RWPE2 (cell line): ENCODE results near the gene SETBP1.
A peak's percentile ranks its signal among the peaks of the same experiment; 100 is the strongest.

Source experiments
- ATAC-seq: fragments of 200-7000 bp; cut with Tn5 transposase; 3 replicates; pipeline ENCODE4 v1.9.1; 2021; ENCODE audit warnings: low read depth
- DNase-seq: peaks from one replicate; pipeline ENCODE4 v3.0.0-alpha.2; 2020; ENCODE audit warnings: low spot score
- H3K27ac ChIP-seq: fragments of 450-650 bp; 2 replicates; pipeline ENCODE4 v1.5.1; 2017; ENCODE audit warnings: mild to moderate bottlenecking; ENCODE audit not compliant: poor library complexity, severe bottlenecking
- H3K27me3 ChIP-seq: fragments of 250-450 bp; sonication (Bioruptor Pico); 2 replicates; pipeline ENCODE4 v1.5.1; 2021; ENCODE audit warnings: mild to moderate bottlenecking, moderate library complexity; ENCODE audit not compliant: insufficient read depth, poor library complexity, severe bottlenecking
- H3K36me3 ChIP-seq: fragments of 250-450 bp; sonication (Bioruptor Pico); 2 replicates; pipeline ENCODE4 v1.5.1; 2020; ENCODE audit warnings: low read depth, mild to moderate bottlenecking, moderate library complexity
- H3K4me1 ChIP-seq: fragments of 250-450 bp; sonication (Bioruptor Pico); 2 replicates; pipeline ENCODE4 v1.5.1; 2021; ENCODE audit warnings: mild to moderate bottlenecking, moderate library complexity; ENCODE audit not compliant: insufficient read depth, poor library complexity, severe bottlenecking
- H3K4me3 ChIP-seq: fragments of 250-450 bp; sonication (Bioruptor Pico); 2 replicates; pipeline ENCODE4 v1.5.1; 2021; ENCODE audit warnings: mild to moderate bottlenecking, moderate library complexity; ENCODE audit not compliant: severe bottlenecking
- H3K9me3 ChIP-seq: fragments of 250-450 bp; sonication (Bioruptor Pico); 2 replicates; pipeline ENCODE4 v1.5.1; 2021; ENCODE audit warnings: mild to moderate bottlenecking, moderate library complexity; ENCODE audit not compliant: severe bottlenecking
- CTCF ChIP-seq: fragments of 450-650 bp; IDR thresholded peaks from one replicate; pipeline ENCODE4 v1.5.1; 2017; ENCODE audit warnings: mild to moderate bottlenecking, moderate library complexity; ENCODE audit not compliant: poor library complexity, severe bottlenecking

SETBP1 gene

GRCh38 chr18:44889111-44889510, 208.4 kb downstream of the SETBP1 start:
- no peak overlapping the region for H3K4me3 ChIP-seq
- no peak for DNase-seq
- ATAC-seq: no peak
- no peak overlapping the region for H3K27ac ChIP-seq
- H3K27me3 ChIP-seq: no peaks in the 10 kb centered on the region
- TF ChIP-seq CTCF: no peak
- no peaks in the 10 kb centered on the region for H3K9me3 ChIP-seq
- H3K36me3 ChIP-seq: no peaks in the 10 kb centered on the region
- H3K4me1 ChIP-seq: peaks cover 4% of the 10 kb centered on the region

- TF ChIP-seq CTCF: no peak
- H3K4me1 ChIP-seq: peaks cover 5% of the 10 kb centered on the region
- ATAC-seq (no peak), DNase-seq (no peak)
- no peak overlapping the region for H3K27ac ChIP-seq
- no peaks in the 10 kb centered on the region for H3K9me3 ChIP-seq
- no peaks in the 10 kb centered on the region for H3K27me3 ChIP-seq
- H3K36me3 ChIP-seq: no peaks in the 10 kb centered on the region
- H3K4me3 ChIP-seq: no peak overlapping the region
Measured at GRCh38 chr18:44893045-44893706, 212.5 kb downstream of the SETBP1 start.

GRCh38 chr18:44893966-44894365, 213.3 kb downstream of the SETBP1 start:
- H3K4me1 ChIP-seq: peaks cover 10% of the 10 kb centered on the region
- H3K9me3 ChIP-seq: no peaks in the 10 kb centered on the region
- H3K36me3 ChIP-seq: no peaks in the 10 kb centered on the region
- H3K27ac ChIP-seq: no peak overlapping the region
- no peak overlapping the region for H3K4me3 ChIP-seq
- no peak for DNase-seq
- no peak for ATAC-seq
- H3K27me3 ChIP-seq: no peaks in the 10 kb centered on the region
- TF ChIP-seq CTCF: no peak

DNA sequence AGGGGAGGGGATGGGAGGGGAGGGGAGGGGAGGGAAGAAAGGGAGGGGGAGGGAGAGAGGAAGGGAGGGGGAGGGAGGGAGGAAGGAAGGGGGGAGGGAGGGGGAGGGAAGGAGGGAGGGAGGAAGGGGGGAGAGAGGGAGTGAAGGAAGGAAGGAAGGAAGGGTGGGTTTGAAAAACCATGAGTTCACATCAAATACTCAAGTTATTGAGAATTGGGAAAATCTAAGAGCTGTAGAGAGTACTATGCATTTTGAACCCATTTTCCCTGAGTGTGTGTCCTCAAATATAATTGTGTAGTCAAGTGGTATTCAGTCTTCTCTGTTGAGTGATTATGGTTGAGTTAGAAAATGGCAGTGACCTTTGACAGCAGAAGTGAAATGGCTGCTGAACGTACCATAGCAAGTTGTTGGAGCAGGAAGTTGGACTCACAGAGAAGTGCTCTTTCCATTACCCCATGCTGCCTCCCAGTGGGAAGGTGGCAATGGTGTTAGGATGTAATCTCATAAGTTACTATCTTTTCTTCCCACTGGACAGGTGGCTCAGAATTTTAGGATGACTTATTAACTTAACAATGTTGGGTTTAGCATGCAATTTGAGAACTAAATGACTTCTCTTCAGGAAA, 214.6 kb downstream of the SETBP1 start:
- ATAC-seq (peak; percentile 81), DNase-seq (no peak)
- no peaks in the 10 kb centered on the region for H3K36me3 ChIP-seq
- no peaks in the 10 kb centered on the region for H3K9me3 ChIP-seq
- peaks cover 13% of the 10 kb centered on the region for H3K4me1 ChIP-seq
- no peak overlapping the region for H3K27ac ChIP-seq
- TF ChIP-seq CTCF: peak; percentile 68
- no peak overlapping the region for H3K4me3 ChIP-seq
- H3K27me3 ChIP-seq: no peaks in the 10 kb centered on the region

DNA sequence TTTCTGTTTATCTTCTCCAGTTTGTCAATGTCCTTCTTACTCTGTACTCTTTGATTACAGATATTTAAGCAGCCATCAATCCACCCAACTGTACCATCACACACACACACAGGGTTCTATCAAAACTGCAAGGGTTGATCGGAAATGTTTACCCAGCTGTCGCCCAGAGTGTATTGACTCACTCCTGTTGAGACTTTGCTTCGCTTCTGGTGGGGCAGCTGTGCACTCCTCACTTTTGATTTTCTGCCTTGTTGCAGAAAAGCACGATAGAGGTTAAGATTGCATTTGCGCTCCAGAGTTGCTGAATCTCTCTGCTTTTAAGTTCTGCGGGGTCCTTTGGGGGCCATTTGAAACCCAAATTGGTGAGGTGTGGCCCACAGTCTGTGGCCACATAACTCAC, 216.2 kb downstream of the SETBP1 start:
- peaks cover 18% of the 10 kb centered on the region for H3K4me1 ChIP-seq
- H3K4me3 ChIP-seq: no peak overlapping the region
- TF ChIP-seq CTCF: no peak
- H3K36me3 ChIP-seq: no peaks in the 10 kb centered on the region
- no peaks in the 10 kb centered on the region for H3K27me3 ChIP-seq
- ATAC-seq (no peak), DNase-seq (no peak)
- H3K9me3 ChIP-seq: no peaks in the 10 kb centered on the region
- H3K27ac ChIP-seq: no peak overlapping the region
